BLaER1 (cell line): ENCODE results near the gene IL1RL2.

ENCODE experiments used
- H3K27ac ChIP-seq: shearing (Covaris generic); formaldehyde crosslinking; 2 replicates; pipeline ENCODE4 v1.8.1; 2022
- H3K27me3 ChIP-seq: shearing (Covaris generic); formaldehyde crosslinking; 2 replicates; pipeline ENCODE4 v1.8.1; 2022
- H3K36me3 ChIP-seq: shearing (Covaris generic); formaldehyde crosslinking; 2 replicates; pipeline ENCODE4 v1.8.1; 2022
- H3K4me1 ChIP-seq: shearing (Covaris generic); formaldehyde crosslinking; 2 replicates; pipeline ENCODE4 v1.8.1; 2022
- H3K4me2 ChIP-seq: shearing (Covaris generic); formaldehyde crosslinking; 2 replicates; pipeline ENCODE4 v1.8.1; 2022
- H3K4me3 ChIP-seq: shearing (Covaris generic); formaldehyde crosslinking; 2 replicates; pipeline ENCODE4 v1.8.1; 2022
- H3K9ac ChIP-seq: shearing (Covaris generic); formaldehyde crosslinking; 2 replicates; pipeline ENCODE4 v1.8.1; 2022
- H3K9me3 ChIP-seq: shearing (Covaris generic); formaldehyde crosslinking; 2 replicates; pipeline ENCODE4 v1.8.1; 2022
- H4K20me1 ChIP-seq: shearing (Covaris generic); formaldehyde crosslinking; 2 replicates; pipeline ENCODE4 v1.8.1; 2022
- Cebpa-rat ChIP-seq: shearing (Covaris generic); IDR thresholded peaks from 2 replicates; pipeline ENCODE4 v1.8.1; 2022

The IL1RL2 gene

DNA sequence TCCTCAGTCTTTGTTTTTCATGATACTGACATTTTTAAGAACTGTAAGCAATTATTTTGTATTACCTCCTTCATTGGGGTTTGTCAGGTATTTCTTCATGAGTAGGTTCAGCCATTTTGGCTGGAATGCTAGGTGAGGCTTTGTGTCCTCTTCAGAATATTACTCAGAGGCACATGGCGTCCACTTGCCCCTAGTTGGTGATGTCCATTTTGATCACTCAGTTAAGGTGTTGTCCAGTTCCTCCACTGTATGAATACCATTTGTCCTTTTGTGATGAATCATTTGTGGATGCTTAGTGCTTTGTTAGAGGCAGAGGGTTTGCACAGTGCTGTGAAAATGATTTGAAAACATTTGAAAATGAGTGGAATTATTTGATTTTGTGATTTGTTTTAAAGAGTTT lies 4.7 kb downstream of the IL1RL2 start:
- H3K27ac ChIP-seq, result no peak overlapping the region
- no peak for TF ChIP-seq Cebpa-rat
- H3K27me3 ChIP-seq, result no peaks in the 10 kb centered on the region
- no peak overlapping the region for H3K4me2 ChIP-seq
- peaks cover 15% of the 10 kb centered on the region for H3K9me3 ChIP-seq
- H3K4me1 ChIP-seq, result no peaks in the 10 kb centered on the region
- H3K9ac ChIP-seq, result no peak overlapping the region
- H3K4me3 ChIP-seq, result no peak overlapping the region
- no peaks in the 10 kb centered on the region for H3K36me3 ChIP-seq
- H4K20me1 ChIP-seq, result no peaks in the 10 kb centered on the region

DNA sequence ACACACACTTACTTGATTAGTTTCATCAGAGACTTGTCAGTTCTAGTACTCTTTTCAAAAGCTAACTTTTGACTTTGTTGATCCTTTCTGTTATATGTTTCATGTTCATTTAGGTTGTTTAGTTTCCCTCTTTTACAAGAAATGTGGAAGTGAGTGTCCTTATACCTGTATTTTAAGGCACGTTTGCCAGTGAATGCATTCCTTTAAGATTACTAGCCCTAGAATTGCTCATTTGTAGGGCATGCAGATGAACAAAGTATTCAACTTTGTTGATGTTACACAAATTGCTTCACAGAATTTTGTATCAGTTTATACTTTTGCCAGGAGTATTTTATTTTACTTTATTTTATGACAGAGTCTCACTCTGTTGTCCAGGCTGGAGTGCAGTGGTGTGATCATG lies 6.3 kb downstream of the IL1RL2 start:
- no peak overlapping the region for H3K4me3 ChIP-seq
- no peak overlapping the region for H3K4me2 ChIP-seq

DNA sequence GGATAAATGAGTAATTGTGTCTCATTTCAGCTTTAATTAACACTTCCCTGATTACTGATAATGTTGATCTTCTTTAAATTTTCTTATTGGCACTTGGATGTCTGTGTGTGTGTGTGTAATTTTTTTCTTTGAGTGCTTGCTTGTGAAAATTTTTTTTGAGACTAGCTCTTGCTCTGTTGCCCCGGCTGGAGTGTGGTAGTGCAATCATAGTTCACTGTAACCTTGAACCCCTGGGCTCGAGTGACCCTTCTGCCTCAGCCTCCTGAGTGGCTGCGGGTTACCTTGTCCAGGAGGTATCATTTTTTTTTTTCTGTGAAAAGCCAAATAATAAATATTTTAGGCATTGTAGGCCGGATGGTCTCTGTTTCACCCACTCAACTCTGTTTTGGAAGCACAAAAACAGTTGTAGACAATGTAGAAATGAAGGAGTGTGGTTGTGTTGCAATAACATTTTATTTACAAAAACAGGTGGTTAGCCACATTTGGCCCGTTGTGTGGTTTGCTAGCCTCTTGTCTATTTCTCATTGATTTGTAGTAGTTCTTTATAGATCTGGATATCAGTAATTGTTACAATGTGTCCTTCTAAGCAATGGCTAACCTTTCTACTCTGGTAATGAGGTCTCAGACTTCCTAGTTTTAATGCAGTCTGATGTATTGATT lies 7.9 kb downstream of the IL1RL2 start:
- no peaks in the 10 kb centered on the region for H4K20me1 ChIP-seq
- H3K4me1 ChIP-seq, result no peaks in the 10 kb centered on the region

More for the DNA sequence above, 6.3 kb downstream of the IL1RL2 start:
- no peaks in the 10 kb centered on the region for H3K36me3 ChIP-seq
- no peaks in the 10 kb centered on the region for H4K20me1 ChIP-seq
- no peak overlapping the region for H3K9ac ChIP-seq
- no peaks in the 10 kb centered on the region for H3K27me3 ChIP-seq
- no peaks in the 10 kb centered on the region for H3K9me3 ChIP-seq
- no peaks in the 10 kb centered on the region for H3K4me1 ChIP-seq
- TF ChIP-seq Cebpa-rat, result no peak
- H3K27ac ChIP-seq, result no peak overlapping the region

DNA sequence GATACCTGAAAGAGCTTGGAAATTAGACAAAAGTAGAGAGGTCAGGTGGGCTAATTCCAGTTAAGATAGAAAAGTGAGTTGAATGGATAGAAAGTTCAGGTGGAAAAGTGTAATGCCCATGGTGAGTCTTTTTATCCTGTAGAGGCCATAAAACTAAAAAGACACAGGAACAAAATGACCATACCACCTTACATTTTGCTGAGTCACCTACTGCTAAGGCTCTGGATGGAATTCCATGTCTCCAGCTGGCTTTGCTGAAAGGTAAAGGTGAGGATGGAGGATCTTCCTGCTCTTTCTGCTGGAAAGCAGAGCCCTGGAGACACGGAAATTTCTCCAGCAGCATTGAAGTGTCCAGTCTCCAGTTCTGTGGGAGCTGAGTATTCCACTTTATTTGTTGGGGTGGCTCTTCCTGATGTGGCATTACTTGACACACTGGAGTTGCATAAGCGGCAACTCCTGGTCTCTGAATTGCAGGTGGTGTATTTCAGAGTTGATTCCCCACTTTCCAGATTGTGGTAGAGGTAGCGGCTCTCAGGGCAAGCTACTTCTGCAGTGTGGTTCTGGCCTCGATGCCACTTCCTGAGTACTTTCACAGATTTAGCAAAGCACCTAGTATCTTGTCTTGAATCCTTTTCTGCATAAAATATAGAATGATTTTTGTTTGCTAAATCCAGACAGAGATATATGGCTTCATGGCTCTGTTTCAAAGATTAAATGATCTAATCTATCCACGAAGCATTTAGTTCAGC lies 10.7 kb downstream of the IL1RL2 start:
- no peak for TF ChIP-seq Cebpa-rat
- Histone ChIP-seq H3K27me3 (no peaks in the 10 kb centered on the region), H4K20me1 (no peaks in the 10 kb centered on the region), H3K9ac (no peak overlapping the region), H3K4me3 (no peak overlapping the region), H3K4me1 (no peaks in the 10 kb centered on the region), H3K4me2 (no peak overlapping the region), H3K9me3 (no peaks in the 10 kb centered on the region), H3K27ac (no peak overlapping the region), H3K36me3 (no peaks in the 10 kb centered on the region)

More for the DNA sequence above, 7.9 kb downstream of the IL1RL2 start:
- H3K4me3 ChIP-seq, result no peak overlapping the region
- no peak overlapping the region for H3K9ac ChIP-seq
- H3K36me3 ChIP-seq, result no peaks in the 10 kb centered on the region
- no peaks in the 10 kb centered on the region for H3K9me3 ChIP-seq
- no peak overlapping the region for H3K4me2 ChIP-seq
- no peak for TF ChIP-seq Cebpa-rat
- H3K27me3 ChIP-seq, result no peaks in the 10 kb centered on the region
- no peak overlapping the region for H3K27ac ChIP-seq

DNA sequence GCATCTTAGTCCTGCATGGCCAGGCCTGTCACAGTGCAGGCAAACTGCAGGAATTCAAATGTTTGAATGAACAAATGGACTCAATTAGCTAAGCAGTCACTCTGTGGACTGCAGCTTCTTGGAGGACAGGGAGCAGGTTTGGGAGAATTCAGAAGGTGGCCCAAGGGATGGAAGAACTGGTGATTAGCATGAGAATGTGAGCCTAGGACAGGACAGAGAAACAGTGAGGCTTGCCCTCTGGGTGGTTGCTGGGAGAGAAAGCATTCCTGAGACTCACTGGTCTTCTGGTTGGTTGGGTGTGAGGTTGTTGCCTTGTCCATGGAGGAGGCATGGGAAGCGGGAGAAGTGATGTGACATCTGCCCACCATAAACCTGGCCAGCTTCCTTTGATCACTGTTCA lies 13.7 kb downstream of the IL1RL2 start:
- H4K20me1 ChIP-seq, result no peaks in the 10 kb centered on the region
- no peak overlapping the region for H3K27ac ChIP-seq
- H3K9me3 ChIP-seq, result peaks cover 4% of the 10 kb centered on the region; the same call in 1 of the 2 replicates

DNA sequence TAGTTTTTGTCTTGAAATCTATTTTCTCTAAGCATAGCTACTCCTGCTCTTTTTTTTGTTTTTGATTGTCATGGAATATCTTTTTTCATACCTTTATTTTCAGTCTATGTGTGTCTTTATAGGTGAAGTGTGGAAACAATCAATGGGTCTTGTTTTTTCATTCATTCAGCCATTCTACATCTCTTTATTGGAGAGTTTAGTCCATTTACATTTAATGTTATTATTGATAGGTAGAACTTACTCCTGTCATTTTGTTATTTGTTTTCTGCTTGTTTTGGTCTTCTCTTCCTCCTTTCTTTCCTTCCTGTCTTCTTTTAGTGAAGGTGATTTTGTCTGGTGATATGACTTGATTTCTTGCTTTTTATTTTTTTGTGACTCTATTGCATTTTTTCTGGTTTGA lies 17.8 kb downstream of the IL1RL2 start:
- H3K4me2 ChIP-seq, result no peak overlapping the region
- H3K27me3 ChIP-seq, result no peaks in the 10 kb centered on the region
- peaks cover 4% of the 10 kb centered on the region; the same call in 1 of the 2 replicates for H3K9me3 ChIP-seq
- no peak overlapping the region for H3K9ac ChIP-seq
- H3K4me3 ChIP-seq, result no peak overlapping the region
- no peak overlapping the region for H3K27ac ChIP-seq
- H3K36me3 ChIP-seq, result no peaks in the 10 kb centered on the region
- H4K20me1 ChIP-seq, result no peaks in the 10 kb centered on the region
- no peaks in the 10 kb centered on the region for H3K4me1 ChIP-seq
- no peak for TF ChIP-seq Cebpa-rat

More for the DNA sequence above, 13.7 kb downstream of the IL1RL2 start:
- Histone ChIP-seq H3K36me3 (no peaks in the 10 kb centered on the region), H3K4me3 (no peak overlapping the region), H3K27me3 (no peaks in the 10 kb centered on the region), H3K4me1 (no peaks in the 10 kb centered on the region), H3K9ac (no peak overlapping the region), H3K4me2 (no peak overlapping the region)
- no peak for TF ChIP-seq Cebpa-rat

DNA sequence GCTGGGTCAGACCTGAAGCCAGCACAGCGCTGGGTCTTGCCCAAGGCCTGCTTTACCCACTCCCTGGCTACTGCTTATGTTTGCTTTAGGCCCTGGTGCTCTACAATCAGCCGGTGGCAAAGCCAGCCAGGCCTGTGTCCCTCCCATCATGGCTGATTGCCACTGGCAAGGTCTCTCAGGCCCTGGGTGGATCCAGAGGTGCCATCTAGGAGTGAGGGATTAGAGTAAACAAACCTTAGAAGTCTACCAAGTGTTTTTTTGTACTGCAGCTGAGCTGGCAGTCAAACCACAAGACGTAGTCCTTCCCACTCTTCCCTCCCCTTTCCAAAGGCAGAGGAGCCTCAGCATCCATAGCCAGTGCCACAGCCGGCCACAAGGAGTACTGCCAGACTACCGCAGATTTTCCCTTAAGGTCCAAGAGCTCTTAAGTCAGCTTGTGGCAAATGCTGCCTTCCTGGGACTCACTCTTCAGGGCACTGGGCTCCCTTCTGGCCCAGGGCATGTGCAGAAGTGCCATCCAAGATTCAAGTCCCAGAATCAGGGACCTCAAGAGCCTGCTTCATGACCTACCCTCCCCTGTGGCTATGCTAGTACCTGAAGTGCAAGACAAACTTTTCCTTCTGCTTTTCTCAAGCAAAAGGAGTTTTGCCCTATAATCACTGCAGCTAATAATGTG lies 20.0 kb downstream of the IL1RL2 start:
- H3K36me3 ChIP-seq, result no peaks in the 10 kb centered on the region
- H3K4me3 ChIP-seq, result no peak overlapping the region
- H3K9ac ChIP-seq, result no peak overlapping the region
- no peaks in the 10 kb centered on the region for H3K27me3 ChIP-seq
- H3K4me1 ChIP-seq, result no peaks in the 10 kb centered on the region
- H3K27ac ChIP-seq, result no peak overlapping the region
- H4K20me1 ChIP-seq, result no peaks in the 10 kb centered on the region
- peaks cover 4% of the 10 kb centered on the region; the same call in 1 of the 2 replicates for H3K9me3 ChIP-seq
- no peak overlapping the region for H3K4me2 ChIP-seq
- no peak for TF ChIP-seq Cebpa-rat

DNA sequence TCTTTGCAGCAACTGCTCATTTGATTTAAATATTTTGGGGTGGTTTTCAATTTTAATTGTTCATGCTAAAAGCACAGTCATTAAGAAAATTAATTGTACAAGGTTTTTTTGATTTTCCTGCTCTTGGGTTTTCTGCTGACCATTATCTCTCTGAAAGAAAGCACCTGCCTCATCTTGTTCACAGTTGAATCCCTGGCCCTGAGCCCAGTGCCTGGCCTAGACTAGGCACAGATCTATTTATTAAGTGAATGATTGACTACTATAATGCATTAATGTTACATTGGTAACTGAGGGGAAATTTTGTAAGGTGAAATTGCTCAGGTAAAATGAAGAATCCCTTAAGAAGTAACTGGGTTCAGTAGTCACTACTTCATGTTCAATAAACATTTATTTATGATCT lies 22.0 kb downstream of the IL1RL2 start:
- no peaks in the 10 kb centered on the region for H4K20me1 ChIP-seq
- H3K4me2 ChIP-seq, result no peak overlapping the region
- H3K36me3 ChIP-seq, result no peaks in the 10 kb centered on the region
- TF ChIP-seq Cebpa-rat, result no peak
- H3K4me3 ChIP-seq, result no peak overlapping the region
- no peaks in the 10 kb centered on the region for H3K27me3 ChIP-seq
- H3K4me1 ChIP-seq, result no peaks in the 10 kb centered on the region
- H3K9me3 ChIP-seq, result peaks cover 4% of the 10 kb centered on the region; the same call in 1 of the 2 replicates
- H3K9ac ChIP-seq, result no peak overlapping the region
- H3K27ac ChIP-seq, result no peak overlapping the region

DNA sequence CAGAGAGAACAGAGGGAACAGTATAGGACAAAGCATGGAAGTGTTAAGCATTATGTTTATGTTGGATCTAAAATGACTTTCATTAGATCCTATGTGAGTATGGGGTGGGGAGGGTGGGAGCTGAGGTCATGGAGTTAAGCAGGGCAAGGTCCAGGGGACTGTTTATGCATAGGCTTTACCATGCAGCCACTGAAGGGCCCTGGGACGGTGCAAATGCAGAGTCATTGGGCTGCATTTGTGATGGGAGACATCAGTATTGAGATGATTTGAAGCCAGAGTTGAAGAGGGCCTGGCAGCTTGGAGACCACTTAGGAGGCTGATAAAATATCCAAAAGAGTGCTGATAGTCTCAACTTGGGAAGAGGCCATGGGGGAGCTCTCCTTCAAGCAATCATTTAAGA lies 22.7 kb downstream of the IL1RL2 start:
- Histone ChIP-seq H3K27me3 (no peaks in the 10 kb centered on the region), H3K27ac (no peak overlapping the region), H4K20me1 (no peaks in the 10 kb centered on the region), H3K9ac (no peak overlapping the region), H3K4me3 (no peak overlapping the region), H3K4me2 (no peak overlapping the region), H3K4me1 (no peaks in the 10 kb centered on the region), H3K36me3 (no peaks in the 10 kb centered on the region), H3K9me3 (peaks cover 3% of the 10 kb centered on the region; the same call in 1 of the 2 replicates)
- TF ChIP-seq Cebpa-rat, result no peak

DNA sequence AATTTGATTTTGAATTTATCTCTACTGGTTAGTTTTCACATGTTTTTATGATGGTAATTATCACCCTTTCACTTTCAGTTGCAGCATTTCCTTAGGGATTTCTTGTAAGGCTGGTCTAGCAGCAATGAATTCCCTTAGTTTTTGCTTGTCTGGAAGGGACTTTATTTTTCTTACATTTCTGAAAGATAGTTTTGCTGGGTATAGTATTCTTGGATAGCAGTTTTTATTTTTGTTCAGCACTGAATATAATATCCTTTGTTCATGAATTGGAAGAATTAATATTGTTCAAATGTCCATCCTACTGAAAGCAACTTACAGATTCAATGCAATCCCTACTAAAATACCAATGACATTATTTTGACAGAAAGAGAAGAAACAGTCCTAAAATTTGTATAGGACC lies 30.2 kb downstream of the IL1RL2 start:
- Histone ChIP-seq H4K20me1 (no peaks in the 10 kb centered on the region), H3K9ac (no peak overlapping the region), H3K36me3 (no peaks in the 10 kb centered on the region), H3K4me2 (no peak overlapping the region), H3K9me3 (peaks cover 39% of the 10 kb centered on the region), H3K27ac (no peak overlapping the region), H3K4me3 (no peak overlapping the region), H3K27me3 (no peaks in the 10 kb centered on the region), H3K4me1 (peaks cover 7% of the 10 kb centered on the region)
- no peak for TF ChIP-seq Cebpa-rat
